CD14-positive monocyte (primary cell): ENCODE data around the gene POU2AF1. TPM values are rescaled to one million over a fixed set of nuclear protein-coding genes. Genes with fewer than 3 reads are reported as not detected.

ENCODE experiments used
- DNase-seq, 3 donors: peaks; one replicate each; pipeline ENCODE4 v3.0.0-alpha.2; 2011 to 2022
- H2AFZ ChIP-seq: 2 replicates; pipeline ENCODE4 v1.6.0; 2012; ENCODE audit warnings: mild to moderate bottlenecking, low read depth, low read length, inconsistent platforms; ENCODE audit not compliant: insufficient read depth, poor library complexity, severe bottlenecking
- H3K27ac ChIP-seq, 2 donors: 1 replicate in 1 of 2; 2 replicates in 1 of 2; pipeline ENCODE4 v1.5.1; 2012 to 2013; ENCODE audit warnings: low read length in 2 of 2, control low read depth in 1 of 2, inconsistent platforms in 1 of 2, low read depth in 1 of 2, mild to moderate bottlenecking in 1 of 2
- H3K27me3 ChIP-seq, 2 donors: one replicate each; pipeline versions ENCODE4 v1.6.0 to v1.6.1; 2011 to 2013; ENCODE audit warnings: low read length in 2 of 2; ENCODE audit not compliant: control insufficient read depth in 2 of 2, insufficient read depth in 2 of 2
- H3K36me3 ChIP-seq, 2 donors: replicated peaks in 1 of 2; 1 replicate in 1 of 2; 2 replicates in 1 of 2; pipeline versions ENCODE4 v1.5.1 to v1.6.1; 2012 to 2013; ENCODE audit warnings: low read length in 2 of 2, control low read depth in 1 of 2, inconsistent platforms in 1 of 2, mild to moderate bottlenecking in 1 of 2; ENCODE audit not compliant: insufficient read depth in 2 of 2, control insufficient read depth in 1 of 2
- H3K4me1 ChIP-seq, 2 donors: 1 replicate in 1 of 2; 2 replicates in 1 of 2; pipeline versions ENCODE4 v1.5.1 to v1.6.1; 2012 to 2013; ENCODE audit warnings: low read length in 2 of 2, control low read depth in 1 of 2, inconsistent platforms in 1 of 2, mild to moderate bottlenecking in 1 of 2, moderate library complexity in 1 of 2; ENCODE audit not compliant: insufficient read depth in 2 of 2, control insufficient read depth in 1 of 2
- H3K4me2 ChIP-seq: replicated peaks from 2 replicates; pipeline ENCODE3; 2012; ENCODE audit warnings: low read length, moderate library complexity, mild to moderate bottlenecking; ENCODE audit not compliant: poor library complexity, severe bottlenecking; ENCODE audit errors: extremely low read depth
- H3K4me3 ChIP-seq, 3 experiments: fragments of 200-600 bp in 1 of 3; sonication (generic) in 1 of 3; replicated peaks in 1 of 3; 1 replicate in 2 of 3; 2 replicates in 1 of 3; pipeline ENCODE4 v1.5.1; 2011 to 2013; ENCODE audit warnings: low read length in 3 of 3, mild to moderate bottlenecking in 3 of 3, control low read depth in 2 of 3, low read depth in 2 of 3, inconsistent platforms in 1 of 3, moderate library complexity in 1 of 3
- H3K79me2 ChIP-seq: 2 replicates; pipeline ENCODE4 v1.6.0; 2012; ENCODE audit warnings: mild to moderate bottlenecking, control low read depth, inconsistent platforms, low read length, moderate library complexity; ENCODE audit not compliant: insufficient read depth
- H3K9ac ChIP-seq: 2 replicates; pipeline ENCODE4 v1.6.0; 2017; ENCODE audit warnings: low read length, mild to moderate bottlenecking; ENCODE audit not compliant: insufficient read depth, poor library complexity, severe bottlenecking
- H3K9me3 ChIP-seq, 2 donors: replicated peaks in 1 of 2; 1 replicate in 1 of 2; 2 replicates in 1 of 2; pipeline versions ENCODE4 v1.5.1 to v1.6.1; 2012 to 2013; ENCODE audit warnings: low read length in 2 of 2, control low read depth in 1 of 2; ENCODE audit not compliant: control insufficient read depth in 1 of 2, insufficient read depth in 1 of 2
- H4K20me1 ChIP-seq: 2 replicates; pipeline ENCODE4 v1.6.0; 2012; ENCODE audit warnings: mild to moderate bottlenecking, low read length, control low read depth, moderate library complexity; ENCODE audit not compliant: insufficient read depth
- H3K27ac Mint-ChIP-seq, 7 donors: one replicate each; pipeline ENCODE4 v1.8.0; 2020; ENCODE audit warnings: mild to moderate bottlenecking in 7 of 7, mixed read lengths in 7 of 7, moderate library complexity in 6 of 7, inconsistent platforms in 2 of 7
- H3K27me3 Mint-ChIP-seq, 3 donors: one replicate each; pipeline ENCODE4 v1.8.0; 2021 to 2022; ENCODE audit warnings: low read depth in 3 of 3, mild to moderate bottlenecking in 3 of 3, mixed read lengths in 3 of 3, moderate library complexity in 3 of 3, inconsistent platforms in 1 of 3
- H3K36me3 Mint-ChIP-seq, 2 donors: one replicate each; pipeline ENCODE4 v1.8.0; 2020; ENCODE audit warnings: mixed read lengths in 2 of 2, inconsistent platforms in 1 of 2, mild to moderate bottlenecking in 1 of 2
- H3K4me1 Mint-ChIP-seq: one replicate; pipeline ENCODE4 v1.8.0; 2020; ENCODE audit warnings: mild to moderate bottlenecking, mixed read lengths
- H3K4me3 Mint-ChIP-seq, 2 donors: one replicate each; pipeline ENCODE4 v1.8.0; 2020; ENCODE audit warnings: mild to moderate bottlenecking in 2 of 2, mixed read lengths in 2 of 2, moderate library complexity in 1 of 2
- H3K9me3 Mint-ChIP-seq, 7 donors: one replicate each; pipeline ENCODE4 v1.8.0; 2020 to 2022; ENCODE audit warnings: mixed read lengths in 7 of 7, mild to moderate bottlenecking in 6 of 7, moderate library complexity in 6 of 7, inconsistent platforms in 2 of 7
- CTCF ChIP-seq: fragments of 200-600 bp; IDR thresholded peaks from one replicate; pipeline ENCODE4 v1.8.0; 2022; ENCODE audit warnings: antibody characterized with exemption, mild to moderate bottlenecking
- WGBS: methylation state at CpG from one replicate; pipeline ENCODE4 v1.1.5; 2013; ENCODE audit warnings: missing lambda C conversion rate; ENCODE audit not compliant: insufficient coverage; 5-methylcytosine and 5-hydroxymethylcytosine counted together
- intact Hi-C, 2 donors: fragments of 100-400 bp; cut with micrococcal nuclease; formaldehyde crosslinking; loops; one replicate each; pipeline versions ENCODE4 v1.15.0 to v1.15.1; 2023
- polyA plus RNA-seq, 3 donors: library from polyadenylated mRNA; depleted of rRNA in 1 of 3; unstranded in 2 of 3; stranded (reverse) in 1 of 3; fragments of 300-500 nt in 2 of 3; fragments of >200 nt in 1 of 3; fragmentation: Illumina TruSeq in 2 of 3; gene quantifications; 1 replicate in 2 of 3; 2 replicates in 1 of 3; pipeline ENCODE4 v1.2.3, GENCODE V29; 2012 to 2021

The POU2AF1 gene
- polyA plus RNA-seq, 3 donors = 0.07 to 0.12 (median 0.09) TPM

GRCh38 chr11:111388842-111389241 is 9.8 kb upstream of the POU2AF1 start:
- Mint-ChIP-seq H3K4me3 (no peak overlapping the region), H3K36me3 (no peaks in the 10 kb centered on the region), H3K9me3 (peaks cover 0 to 2% (median 0%) of the 10 kb centered on the region in 7 donors), H3K27me3 (no peaks in the 10 kb centered on the region), H3K27ac (no peak overlapping the region), H3K4me1 (peaks cover 16% of the 10 kb centered on the region)
- Histone ChIP-seq H3K9me3 (no peaks in the 10 kb centered on the region), H3K4me1 (peaks cover 6 to 7% of the 10 kb centered on the region in 2 donors), H3K36me3 (no peaks in the 10 kb centered on the region), H3K79me2 (no peaks in the 10 kb centered on the region), H4K20me1 (no peaks in the 10 kb centered on the region), H3K9ac (no peak overlapping the region), H3K27me3 (no peaks in the 10 kb centered on the region), H3K27ac (no peak overlapping the region), H2AFZ (no peak overlapping the region), H3K4me2 (no peak overlapping the region), H3K4me3 (no peak overlapping the region)
- no peak for DNase-seq
- intact Hi-C loops = no loop called here
- no peak for TF ChIP-seq CTCF
- no CpG with 5 or more reads among the region's 1 CpG for WGBS

GRCh38 chr11:111388420-111388819 is 9.3 kb upstream of the POU2AF1 start:
- no peak overlapping the region for H3K9ac ChIP-seq
- intact Hi-C loops = no loop called here
- H3K4me2 ChIP-seq = no peak overlapping the region
- H3K4me3 Mint-ChIP-seq = peak overlapping the region in 1 of 2 donors; percentile 34
- no peak overlapping the region for H2AFZ ChIP-seq
- WGBS = 100% methylated on average over 3 of the region's 4 CpGs
- no peaks in the 10 kb centered on the region for H3K27me3 ChIP-seq
- H3K36me3 ChIP-seq = no peaks in the 10 kb centered on the region
- peak overlapping the region in 1 of 7 donors; percentile 44 for H3K27ac Mint-ChIP-seq
- H3K36me3 Mint-ChIP-seq = no peaks in the 10 kb centered on the region
- no peak overlapping the region for H3K27ac ChIP-seq
- peaks cover 16% of the 10 kb centered on the region for H3K4me1 Mint-ChIP-seq
- peaks cover 0 to 2% (median 0%) of the 10 kb centered on the region in 7 donors for H3K9me3 Mint-ChIP-seq
- H3K9me3 ChIP-seq = no peaks in the 10 kb centered on the region
- H3K27me3 Mint-ChIP-seq = no peaks in the 10 kb centered on the region
- H3K79me2 ChIP-seq = no peaks in the 10 kb centered on the region
- no peak for DNase-seq
- no peak overlapping the region for H3K4me3 ChIP-seq
- TF ChIP-seq CTCF = no peak
- H3K4me1 ChIP-seq = peaks cover 6 to 7% of the 10 kb centered on the region in 2 donors
- no peaks in the 10 kb centered on the region for H4K20me1 ChIP-seq
